Measurements from ENCODE around the gene AKIRIN1. TPM values are rescaled to one million over a fixed set of nuclear protein-coding genes. Genes with fewer than 3 reads are reported as not detected.

Gene AKIRIN1
- total and polyA plus RNA-seq, 12 donors = 12.9 to 73.8 (median 53.1) TPM

DNA sequence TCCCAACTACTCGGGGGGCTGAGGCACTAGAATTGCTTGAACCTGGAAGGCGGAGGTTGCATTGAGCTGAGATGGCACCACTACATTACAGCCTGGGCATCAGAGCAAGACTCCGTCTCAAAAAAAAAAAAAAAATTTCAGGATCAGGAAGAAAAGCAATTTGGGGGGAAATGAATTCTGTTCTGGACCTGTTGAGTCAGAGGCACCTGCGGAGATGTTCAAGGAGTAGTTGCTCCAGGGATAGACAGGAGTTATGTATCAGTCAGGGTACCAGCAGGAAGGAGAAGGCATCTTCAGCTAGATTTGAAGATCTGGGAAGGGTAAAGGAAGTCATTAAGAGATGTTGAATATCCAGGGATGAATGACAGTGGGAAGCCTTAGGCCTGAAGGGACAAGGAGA is 46.5 kb upstream of the AKIRIN1 start:
- ATAC-seq = no peak
- Histone ChIP-seq H3K27me3 (no peaks in the 10 kb centered on the region), H3K4me1 (peaks cover 0 to 16% (median 9%) of the 10 kb centered on the region in 9 donors), H3K4me3 (no peak overlapping the region), H3K36me3 (no peaks in the 10 kb centered on the region), H3K27ac (no peak overlapping the region), H3K9me3 (no peaks in the 10 kb centered on the region)
- DNase-seq = no peak
- intact Hi-C loops (cut with DNase I) = loop anchor here in 1 of 10 donors (5.0 kb wide), 1 partner anchor 48 kb away; the partner anchor contains the start of gene AKIRIN1
- WGBS, 2 donors = 96% methylated on average over 4 of the region's 4 CpGs
- TF ChIP-seq, protein P1, sequence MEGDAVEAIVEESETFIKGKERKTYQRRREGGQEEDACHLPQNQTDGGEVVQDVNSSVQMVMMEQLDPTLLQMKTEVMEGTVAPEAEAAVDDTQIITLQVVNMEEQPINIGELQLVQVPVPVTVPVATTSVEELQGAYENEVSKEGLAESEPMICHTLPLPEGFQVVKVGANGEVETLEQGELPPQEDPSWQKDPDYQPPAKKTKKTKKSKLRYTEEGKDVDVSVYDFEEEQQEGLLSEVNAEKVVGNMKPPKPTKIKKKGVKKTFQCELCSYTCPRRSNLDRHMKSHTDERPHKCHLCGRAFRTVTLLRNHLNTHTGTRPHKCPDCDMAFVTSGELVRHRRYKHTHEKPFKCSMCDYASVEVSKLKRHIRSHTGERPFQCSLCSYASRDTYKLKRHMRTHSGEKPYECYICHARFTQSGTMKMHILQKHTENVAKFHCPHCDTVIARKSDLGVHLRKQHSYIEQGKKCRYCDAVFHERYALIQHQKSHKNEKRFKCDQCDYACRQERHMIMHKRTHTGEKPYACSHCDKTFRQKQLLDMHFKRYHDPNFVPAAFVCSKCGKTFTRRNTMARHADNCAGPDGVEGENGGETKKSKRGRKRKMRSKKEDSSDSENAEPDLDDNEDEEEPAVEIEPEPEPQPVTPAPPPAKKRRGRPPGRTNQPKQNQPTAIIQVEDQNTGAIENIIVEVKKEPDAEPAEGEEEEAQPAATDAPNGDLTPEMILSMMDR (IDR thresholded peaks at IDR 0.05) = no peak

DNA sequence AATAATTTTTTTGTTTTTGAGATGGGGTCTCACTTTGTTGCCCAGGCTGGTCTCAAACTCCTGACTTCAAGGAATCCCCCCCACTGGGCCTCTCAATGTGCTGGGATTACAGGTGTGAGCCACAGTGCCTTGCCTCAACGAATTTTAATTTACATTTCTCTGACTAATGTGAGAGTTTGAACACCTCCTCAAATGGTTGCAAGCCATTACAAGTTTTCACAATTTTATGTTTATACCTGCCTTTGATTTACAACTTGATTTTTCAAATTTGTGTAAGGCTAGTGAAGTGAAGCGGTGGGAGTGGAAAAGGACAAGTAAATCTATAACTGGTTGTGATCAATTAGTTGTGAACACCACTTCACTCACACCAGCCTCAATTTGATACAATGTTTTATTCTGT is 40.5 kb upstream of the AKIRIN1 start:
- intact Hi-C loops (cut with DNase I) = no loop called here
- no peaks in the 10 kb centered on the region for H3K9me3 ChIP-seq
- ATAC-seq = no peak
- no peaks in the 10 kb centered on the region for H3K27me3 ChIP-seq
- no peaks in the 10 kb centered on the region for H3K36me3 ChIP-seq
- no peak for DNase-seq
- H3K4me1 ChIP-seq = no peaks in the 10 kb centered on the region
- no peak overlapping the region for H3K27ac ChIP-seq
- no peak overlapping the region for H3K4me3 ChIP-seq
- TF ChIP-seq, protein P1 (IDR thresholded peaks at IDR 0.05) = no peak
- 54 to 69% methylated on average over 2 of the region's 2 CpGs for WGBS, 2 donors

DNA sequence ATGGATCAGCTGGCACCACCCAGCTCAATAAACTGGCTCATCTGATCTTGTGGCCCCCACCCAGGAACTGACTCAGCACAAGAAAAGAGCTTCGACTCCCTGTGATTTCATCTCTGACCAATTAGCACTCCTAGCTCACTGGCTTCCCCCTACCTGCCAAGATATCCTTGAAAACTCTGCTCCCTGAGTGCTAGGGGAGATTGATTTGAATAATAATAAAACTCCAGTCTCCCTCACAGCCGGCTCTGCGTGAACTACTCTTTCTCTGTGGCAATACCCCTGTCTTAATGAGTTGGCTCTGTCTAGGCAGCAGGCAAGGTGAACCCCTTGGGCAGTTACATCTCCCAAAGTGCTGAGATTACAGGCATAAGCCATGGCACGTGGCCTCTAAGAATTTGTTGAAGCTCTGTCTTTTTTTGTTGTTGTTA is 37.6 kb upstream of the AKIRIN1 start:
- no peaks in the 10 kb centered on the region for H3K9me3 ChIP-seq
- no peak for ATAC-seq
- WGBS, 2 donors = 37 to 49% methylated on average over 4 of the region's 4 CpGs

DNA sequence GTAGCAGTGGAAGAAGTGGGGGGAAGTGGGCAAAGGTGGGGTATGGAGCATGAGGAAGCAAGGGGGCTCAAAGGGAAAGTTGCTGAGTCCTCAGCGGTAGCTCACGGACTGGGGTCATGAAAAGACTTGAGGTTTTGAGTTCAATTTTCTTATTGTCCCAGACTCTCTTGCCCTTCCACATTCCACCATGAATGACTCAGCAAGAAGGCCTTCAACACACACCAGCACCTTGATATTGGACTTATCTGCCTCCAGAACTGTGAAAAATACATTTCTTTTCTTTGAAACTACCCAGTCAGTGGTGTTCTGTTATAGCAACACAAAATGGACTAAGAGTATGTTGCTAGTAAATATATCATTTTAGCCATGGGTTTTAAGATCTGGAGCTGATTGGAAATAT is 32.1 kb upstream of the AKIRIN1 start:
- no peak for DNase-seq
- TF ChIP-seq, protein P1 (IDR thresholded peaks at IDR 0.05) = no peak
- Histone ChIP-seq H3K9me3 (no peaks in the 10 kb centered on the region), H3K27me3 (no peaks in the 10 kb centered on the region), H3K4me1 (peaks cover 0 to 8% (median 0%) of the 10 kb centered on the region in 9 donors), H3K4me3 (no peak overlapping the region), H3K36me3 (no peaks in the 10 kb centered on the region), H3K27ac (no peak overlapping the region)
- intact Hi-C loops (cut with DNase I) = no loop called here
- WGBS, 2 donors = 95 to 97% methylated on average over 2 of the region's 2 CpGs
- ATAC-seq = no peak

More for the DNA sequence above, 37.6 kb upstream of the AKIRIN1 start:
- TF ChIP-seq, protein P1 (IDR thresholded peaks at IDR 0.05) = no peak
- H3K4me3 ChIP-seq = no peak overlapping the region
- no peaks in the 10 kb centered on the region for H3K4me1 ChIP-seq
- H3K27me3 ChIP-seq = no peaks in the 10 kb centered on the region
- no peaks in the 10 kb centered on the region for H3K36me3 ChIP-seq
- no peak for DNase-seq
- H3K27ac ChIP-seq = no peak overlapping the region
- intact Hi-C loops (cut with DNase I) = no loop called here
